ENCODE measurements around the gene ULK1. TPM values are rescaled to one million over a fixed set of nuclear protein-coding genes. Genes with fewer than 3 reads are reported as not detected.

The ULK1 gene
- total RNA-seq, 1 donor from 2014 or later = 156 TPM

DNA sequence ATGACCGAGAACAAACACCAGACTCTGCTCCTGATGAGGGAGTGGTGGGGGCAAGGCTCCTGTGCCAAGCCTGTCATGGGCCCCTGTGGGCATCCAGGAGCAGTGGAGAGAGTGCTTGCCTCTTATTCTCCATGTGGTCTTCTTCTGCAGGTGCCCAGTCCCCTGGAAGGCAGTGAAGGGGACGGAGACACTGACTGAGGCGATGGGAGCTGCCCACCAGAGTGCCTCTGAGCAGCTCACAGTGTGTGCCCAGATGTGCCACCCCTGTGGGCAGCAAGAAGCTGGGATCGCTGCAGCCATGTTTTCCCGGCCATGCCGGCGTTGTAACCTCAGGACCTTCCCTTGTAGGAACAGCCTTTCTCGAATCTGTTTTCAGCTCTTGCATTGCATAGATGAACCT, 49.0 kb downstream of the ULK1 start:
- peak in 1 of 2 donors; percentile 35 for DNase-seq (ENCODE audit: low spot score in 2 of 2)
- intact Hi-C loops (cut with DNase I) = no loop called here

DNA sequence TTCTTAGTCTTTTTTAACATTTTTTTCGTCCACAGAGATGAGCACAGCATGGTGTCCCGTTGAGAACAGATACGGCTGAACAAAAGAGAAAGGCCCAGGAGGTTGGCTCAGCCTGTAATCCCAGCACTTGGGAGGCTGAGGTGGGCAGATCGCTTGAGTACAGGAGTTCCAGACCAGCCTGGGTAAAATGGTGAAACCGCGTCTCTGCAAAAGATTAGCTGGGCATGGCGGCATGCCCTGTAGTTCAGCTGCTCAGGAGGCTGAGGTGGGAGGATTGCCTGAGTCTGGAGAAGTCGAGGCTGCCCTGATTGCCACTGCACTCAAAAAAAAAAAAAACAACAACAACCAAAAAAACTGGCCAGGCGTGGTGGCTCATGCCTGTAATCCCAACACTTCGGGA, 49.5 kb downstream of the ULK1 start:
- TF ChIP-seq, protein P1, sequence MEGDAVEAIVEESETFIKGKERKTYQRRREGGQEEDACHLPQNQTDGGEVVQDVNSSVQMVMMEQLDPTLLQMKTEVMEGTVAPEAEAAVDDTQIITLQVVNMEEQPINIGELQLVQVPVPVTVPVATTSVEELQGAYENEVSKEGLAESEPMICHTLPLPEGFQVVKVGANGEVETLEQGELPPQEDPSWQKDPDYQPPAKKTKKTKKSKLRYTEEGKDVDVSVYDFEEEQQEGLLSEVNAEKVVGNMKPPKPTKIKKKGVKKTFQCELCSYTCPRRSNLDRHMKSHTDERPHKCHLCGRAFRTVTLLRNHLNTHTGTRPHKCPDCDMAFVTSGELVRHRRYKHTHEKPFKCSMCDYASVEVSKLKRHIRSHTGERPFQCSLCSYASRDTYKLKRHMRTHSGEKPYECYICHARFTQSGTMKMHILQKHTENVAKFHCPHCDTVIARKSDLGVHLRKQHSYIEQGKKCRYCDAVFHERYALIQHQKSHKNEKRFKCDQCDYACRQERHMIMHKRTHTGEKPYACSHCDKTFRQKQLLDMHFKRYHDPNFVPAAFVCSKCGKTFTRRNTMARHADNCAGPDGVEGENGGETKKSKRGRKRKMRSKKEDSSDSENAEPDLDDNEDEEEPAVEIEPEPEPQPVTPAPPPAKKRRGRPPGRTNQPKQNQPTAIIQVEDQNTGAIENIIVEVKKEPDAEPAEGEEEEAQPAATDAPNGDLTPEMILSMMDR (IDR thresholded peaks at IDR 0.05) = no peak
- H3K36me3 ChIP-seq = peaks cover 21 to 32% of the 10 kb centered on the region in 2 donors
- peak in 1 of 2 donors; percentile 16 for DNase-seq (ENCODE audit: low spot score in 2 of 2)
- intact Hi-C loops (cut with DNase I) = no loop called here
- no peaks in the 10 kb centered on the region for H3K27me3 ChIP-seq
- H3K4me3 ChIP-seq = no peak overlapping the region
- no peaks in the 10 kb centered on the region for H3K9me3 ChIP-seq
- H3K27ac ChIP-seq = no peak overlapping the region
- H3K4me1 ChIP-seq = no peaks in the 10 kb centered on the region

More for the DNA sequence above, 49.0 kb downstream of the ULK1 start:
- peaks cover 22 to 35% of the 10 kb centered on the region in 2 donors for H3K36me3 ChIP-seq
- no peaks in the 10 kb centered on the region for H3K4me1 ChIP-seq
- no peaks in the 10 kb centered on the region for H3K9me3 ChIP-seq
- H3K27me3 ChIP-seq = no peaks in the 10 kb centered on the region
- no peak overlapping the region for H3K27ac ChIP-seq
- TF ChIP-seq, protein P1 (IDR thresholded peaks at IDR 0.05) = no peak
- no peak overlapping the region for H3K4me3 ChIP-seq

DNA sequence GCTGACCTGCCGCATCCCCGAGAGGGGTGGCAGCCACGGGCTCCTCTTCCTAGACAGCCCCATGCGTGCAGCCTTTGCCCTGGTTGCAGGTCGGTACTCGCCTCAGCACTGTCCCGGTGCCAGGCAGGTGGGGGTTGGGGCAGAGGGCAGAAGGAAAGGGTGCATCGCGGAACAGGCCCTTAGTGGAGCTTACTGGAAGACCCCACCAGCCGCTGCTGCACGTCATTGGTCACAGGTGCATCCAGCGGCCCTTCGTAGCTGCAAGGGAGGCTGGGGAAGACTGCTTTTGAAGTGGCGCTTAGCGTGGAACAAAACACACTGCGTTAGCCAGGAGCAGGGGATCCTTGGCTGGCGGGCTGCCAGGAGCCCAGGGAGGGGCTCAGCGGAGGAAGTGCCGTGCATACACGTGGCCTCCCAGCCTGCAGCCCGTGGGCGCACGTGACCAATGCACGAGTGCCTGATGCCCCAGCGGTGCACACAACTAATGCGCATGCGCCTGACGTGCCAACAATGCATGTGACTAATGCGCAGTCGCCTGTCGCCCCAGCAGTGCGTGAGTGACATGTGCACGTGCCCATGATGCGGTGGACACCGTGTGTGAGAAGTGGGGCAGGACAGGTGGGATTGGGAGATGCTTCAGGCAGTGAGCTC, 50.3 kb downstream of the ULK1 start:
- Histone ChIP-seq H3K9me3 (no peaks in the 10 kb centered on the region), H3K36me3 (peaks cover 16 to 27% of the 10 kb centered on the region in 2 donors), H3K4me3 (no peak overlapping the region), H3K27ac (no peak overlapping the region), H3K27me3 (no peaks in the 10 kb centered on the region), H3K4me1 (peaks cover 0 to 5% of the 10 kb centered on the region in 2 donors)
- TF ChIP-seq, protein P1 (IDR thresholded peaks at IDR 0.05) = no peak
- intact Hi-C loops (cut with DNase I) = no loop called here
- DNase-seq (ENCODE audit: low spot score in 2 of 2) = peak in 1 of 2 donors; percentile 59

DNA sequence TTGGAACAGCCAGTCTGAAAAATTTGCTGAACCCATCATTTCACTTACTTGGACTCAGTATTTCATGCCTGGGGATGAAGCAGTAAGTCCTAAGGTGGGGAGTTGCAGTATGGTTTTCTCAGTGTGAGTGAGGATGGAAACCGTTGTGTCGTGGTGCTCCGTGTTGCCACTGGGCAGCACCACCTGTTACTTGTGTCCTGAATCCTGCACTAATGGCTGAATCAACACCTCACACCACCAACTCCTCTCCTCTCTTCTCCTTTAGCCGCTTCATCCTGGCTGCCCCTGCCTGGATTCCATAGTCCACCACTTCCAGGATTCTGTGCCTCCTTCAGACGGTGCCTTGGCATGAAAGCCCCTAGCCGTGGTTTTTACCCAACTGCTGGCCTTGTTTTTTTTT, 52.3 kb downstream of the ULK1 start:
- Histone ChIP-seq H3K27ac (peak overlapping the region; percentile 27 to 93), H3K4me3 (no peak overlapping the region), H3K4me1 (peaks cover 3 to 16% of the 10 kb centered on the region in 2 donors), H3K27me3 (no peaks in the 10 kb centered on the region), H3K9me3 (no peaks in the 10 kb centered on the region), H3K36me3 (peaks cover 4 to 18% of the 10 kb centered on the region in 2 donors)
- intact Hi-C loops (cut with DNase I) = no loop called here
- DNase-seq (ENCODE audit: low spot score in 2 of 2) = no peak
- TF ChIP-seq, protein P1 (IDR thresholded peaks at IDR 0.05) = no peak

DNA sequence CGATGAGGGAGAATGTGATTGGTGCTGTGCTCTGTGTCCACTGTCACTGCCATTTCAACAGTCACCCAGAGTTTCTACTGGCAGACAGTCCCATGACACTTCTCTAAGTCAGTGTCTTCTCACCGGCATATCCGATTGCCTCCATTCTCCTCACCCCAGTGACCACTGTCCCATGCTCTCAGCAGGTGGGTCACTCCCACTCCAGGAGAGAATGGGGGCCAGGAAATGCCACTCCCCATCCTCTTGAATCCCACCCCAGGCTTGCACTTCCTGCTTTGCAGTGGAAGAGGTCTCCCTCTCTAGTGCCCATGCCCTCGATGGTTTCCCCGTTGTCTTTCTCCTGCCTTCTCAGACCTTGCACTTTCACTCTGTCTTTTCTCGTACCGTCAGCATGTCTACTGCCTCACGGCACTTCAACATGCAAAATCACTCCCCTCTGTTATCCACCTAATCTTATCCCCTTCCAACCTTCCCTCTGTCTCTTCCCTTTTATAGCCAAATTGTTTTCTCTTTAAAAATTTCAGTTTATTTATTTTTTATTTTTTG, 53.1 kb downstream of the ULK1 start:
- intact Hi-C loops (cut with DNase I) = no loop called here
- DNase-seq (ENCODE audit: low spot score in 2 of 2) = no peak

More for the DNA sequence above, 53.1 kb downstream of the ULK1 start:
- Histone ChIP-seq H3K27me3 (no peaks in the 10 kb centered on the region), H3K9me3 (no peaks in the 10 kb centered on the region), H3K4me3 (no peak overlapping the region), H3K4me1 (peaks cover 3 to 19% of the 10 kb centered on the region in 2 donors), H3K27ac (peak overlapping the region; percentile 61 to 93), H3K36me3 (peaks cover 0 to 12% of the 10 kb centered on the region in 2 donors)
- TF ChIP-seq, protein P1 (IDR thresholded peaks at IDR 0.05) = no peak

Data from ascending aorta (tissue), 2 donors.